22Rv1 (cell line): ENCODE measurements around the gene DOHH.

Experiments
- H3K27ac ChIP-seq: fragments of 450-650 bp; 2 replicates; pipeline ENCODE4 v1.5.1; 2017
- ZFX ChIP-seq: fragments of 450-650 bp; IDR thresholded peaks from 2 replicates; pipeline ENCODE4 v1.6.1; 2017; ENCODE audit warnings: antibody characterized with exemption, borderline replicate concordance
- TF ChIP-seq, protein P1 (sequence below): fragments of 450-650 bp; IDR thresholded peaks from 2 replicates; pipeline ENCODE4 v1.5.1; 2017; ENCODE audit warnings: mild to moderate bottlenecking

The DOHH gene

GRCh38 chr19:3511506-3512251 is 11.2 kb upstream of the DOHH start:
- TF ChIP-seq, protein P1, sequence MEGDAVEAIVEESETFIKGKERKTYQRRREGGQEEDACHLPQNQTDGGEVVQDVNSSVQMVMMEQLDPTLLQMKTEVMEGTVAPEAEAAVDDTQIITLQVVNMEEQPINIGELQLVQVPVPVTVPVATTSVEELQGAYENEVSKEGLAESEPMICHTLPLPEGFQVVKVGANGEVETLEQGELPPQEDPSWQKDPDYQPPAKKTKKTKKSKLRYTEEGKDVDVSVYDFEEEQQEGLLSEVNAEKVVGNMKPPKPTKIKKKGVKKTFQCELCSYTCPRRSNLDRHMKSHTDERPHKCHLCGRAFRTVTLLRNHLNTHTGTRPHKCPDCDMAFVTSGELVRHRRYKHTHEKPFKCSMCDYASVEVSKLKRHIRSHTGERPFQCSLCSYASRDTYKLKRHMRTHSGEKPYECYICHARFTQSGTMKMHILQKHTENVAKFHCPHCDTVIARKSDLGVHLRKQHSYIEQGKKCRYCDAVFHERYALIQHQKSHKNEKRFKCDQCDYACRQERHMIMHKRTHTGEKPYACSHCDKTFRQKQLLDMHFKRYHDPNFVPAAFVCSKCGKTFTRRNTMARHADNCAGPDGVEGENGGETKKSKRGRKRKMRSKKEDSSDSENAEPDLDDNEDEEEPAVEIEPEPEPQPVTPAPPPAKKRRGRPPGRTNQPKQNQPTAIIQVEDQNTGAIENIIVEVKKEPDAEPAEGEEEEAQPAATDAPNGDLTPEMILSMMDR: no peak
- TF ChIP-seq ZFX: no peak
- no peak overlapping the region for H3K27ac ChIP-seq

DNA sequence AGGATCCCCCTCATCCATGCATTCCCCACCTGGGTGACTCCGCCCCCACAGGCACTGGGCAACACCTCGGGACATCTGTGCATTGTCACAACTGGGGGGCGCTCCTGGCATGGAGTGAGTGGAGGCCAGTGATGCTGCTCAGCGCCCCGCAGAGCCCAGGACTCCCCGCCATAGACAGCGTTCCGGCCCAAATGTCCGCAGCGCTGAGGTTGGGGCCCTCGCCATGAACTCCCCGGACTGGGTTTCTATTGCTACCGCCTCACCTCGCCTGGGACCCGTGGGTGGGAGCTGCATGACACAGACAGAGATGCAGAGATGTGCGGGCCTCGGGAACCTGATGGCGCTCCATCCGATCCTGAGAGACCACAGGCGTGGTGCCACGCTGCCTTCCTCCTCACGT is 10.3 kb upstream of the DOHH start:
- TF ChIP-seq ZFX: no peak
- TF ChIP-seq, protein P1: no peak
- H3K27ac ChIP-seq: no peak overlapping the region

DNA sequence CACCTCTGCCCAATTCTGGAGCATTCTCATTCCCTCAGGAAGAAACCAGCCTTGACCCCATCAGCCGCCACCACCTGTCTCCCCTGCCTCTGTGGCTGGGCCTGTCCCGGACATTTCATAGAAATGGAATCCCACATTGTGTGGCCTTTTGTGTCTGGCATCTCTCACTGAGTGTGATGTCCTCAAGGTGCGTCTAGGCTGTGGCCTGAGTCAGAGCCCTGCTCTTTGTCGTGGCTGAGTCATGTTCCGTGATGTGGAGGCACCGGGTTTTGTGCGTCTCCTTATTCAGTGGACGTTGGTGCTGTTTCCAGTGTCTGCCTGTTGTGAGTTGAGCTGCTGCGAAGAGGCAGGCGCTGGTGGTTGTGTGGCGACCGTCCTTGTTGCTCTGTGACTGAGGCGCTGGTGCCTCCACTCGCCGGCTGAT is 9.1 kb upstream of the DOHH start:
- H3K27ac ChIP-seq: no peak overlapping the region
- TF ChIP-seq, protein P1: no peak
- no peak for TF ChIP-seq ZFX

DNA sequence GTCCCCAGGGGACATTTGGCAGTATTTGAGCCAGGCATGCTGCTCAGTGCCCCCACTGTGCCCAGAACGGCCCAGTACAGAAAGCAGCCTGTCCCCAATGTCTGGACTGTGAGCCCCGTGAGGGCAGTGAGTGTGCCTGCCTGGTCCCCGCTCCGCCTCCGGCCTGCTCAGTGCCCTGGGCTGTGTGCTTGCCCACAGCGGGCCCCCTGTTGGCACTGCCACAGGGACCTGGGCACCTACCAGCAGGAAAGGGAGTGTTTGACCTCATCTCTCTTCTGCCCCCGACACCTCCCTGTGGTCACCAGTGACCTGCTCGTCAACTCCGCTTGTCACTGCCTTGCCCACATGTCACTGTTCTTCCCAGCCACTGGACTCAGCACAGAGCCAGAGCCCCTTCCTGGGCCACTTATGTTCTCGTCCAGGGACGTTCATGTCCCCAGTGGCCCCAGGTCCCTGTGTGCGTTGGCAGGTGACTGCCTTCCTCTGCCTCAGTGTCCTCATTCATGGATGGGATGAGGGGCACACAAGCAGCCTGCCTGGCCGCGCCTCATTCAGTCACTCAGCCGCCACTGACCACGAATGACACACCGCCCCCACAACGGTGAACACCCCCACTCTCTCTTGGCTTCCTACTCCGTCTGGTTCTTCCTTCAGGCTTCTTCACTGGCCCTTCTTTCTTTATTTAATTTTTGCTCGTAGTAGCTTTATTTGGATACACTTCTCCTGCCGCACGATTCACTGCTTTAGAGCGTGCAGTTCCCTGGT is 8.5 kb upstream of the DOHH start:
- TF ChIP-seq, protein P1: no peak
- TF ChIP-seq ZFX: no peak
- H3K27ac ChIP-seq: no peak overlapping the region

DNA sequence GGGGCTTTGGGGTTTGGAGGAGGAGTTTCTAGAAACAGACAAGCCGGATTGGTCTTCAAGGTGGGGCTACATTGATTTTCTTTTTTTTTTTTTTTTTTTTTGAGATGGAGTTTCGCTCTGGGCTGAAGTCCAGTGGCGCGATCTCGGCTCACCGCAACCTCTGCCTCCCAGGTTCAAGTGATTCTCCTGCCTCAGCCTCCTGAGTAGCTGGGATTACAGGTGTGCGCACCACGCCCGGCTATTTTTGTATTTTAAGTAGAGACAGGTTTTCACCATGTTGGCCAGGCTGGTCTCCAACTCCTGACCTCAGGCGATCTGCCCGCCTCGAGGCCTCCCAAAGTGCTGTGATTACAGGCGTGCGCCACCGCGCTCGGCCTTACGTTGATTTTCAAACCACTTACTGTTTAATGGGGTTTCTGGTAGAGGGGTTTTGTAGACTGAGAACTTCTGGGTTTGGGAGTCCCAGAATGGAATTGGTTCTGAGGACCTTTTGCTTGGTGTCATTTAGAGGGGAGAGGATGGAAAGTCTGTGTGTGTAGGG is 7.7 kb upstream of the DOHH start:
- H3K27ac ChIP-seq: peak overlapping the region; percentile 96; the same call in 1 of the 2 replicates

- peak overlapping the region; percentile 96 for H3K27ac ChIP-seq
- TF ChIP-seq, protein P1: no peak
- no peak for TF ChIP-seq ZFX
Observed at GRCh38 chr19:3507371-3508120, 7.1 kb upstream of the DOHH start.
